Activated CD8-positive, alpha-beta memory T cell treated with anti-CD3 and anti-CD28 coated beads, Interleukin-2, amount 50 U/mL, for 1 hour (primary cell): ENCODE results near the gene SLC9A3.
"Not testable (repeated sequence)": the region's sequence is repeated elsewhere in the genome, so short reads cannot be mapped to it uniquely, and the experiment has no call there.

Experiments used
- DNase-seq: peaks from one replicate; pipeline ENCODE4 v3.0.0-alpha.2; 2020; ENCODE audit errors: extremely low read depth

The SLC9A3 gene

GRCh38 chr5:489689-490080 is 34.6 kb downstream of the SLC9A3 start:
- DNase-seq, result no peak

GRCh38 chr5:488744-489688 is 35.2 kb downstream of the SLC9A3 start:
- no peak for DNase-seq

GRCh38 chr5:488241-488640 is 36.0 kb downstream of the SLC9A3 start:
- no peak for DNase-seq

- DNase-seq, result not testable (repeated sequence)
Observed at GRCh38 chr5:486597-486996, 37.7 kb downstream of the SLC9A3 start.

GRCh38 chr5:485946-486491 is 38.2 kb downstream of the SLC9A3 start:
- DNase-seq, result no peak

- DNase-seq, result no peak
Observed at GRCh38 chr5:485113-485945, 38.9 kb downstream of the SLC9A3 start.

GRCh38 chr5:484556-484955 is 39.7 kb downstream of the SLC9A3 start:
- DNase-seq, result no peak

GRCh38 chr5:483434-484140 is 40.7 kb downstream of the SLC9A3 start:
- no peak for DNase-seq

GRCh38 chr5:483011-483410 is 41.2 kb downstream of the SLC9A3 start:
- DNase-seq, result no peak

GRCh38 chr5:482506-482905 is 41.7 kb downstream of the SLC9A3 start:
- DNase-seq, result no peak

- no peak for DNase-seq
Observed at GRCh38 chr5:482021-482420, 42.2 kb downstream of the SLC9A3 start.

- no peak for DNase-seq
Observed at GRCh38 chr5:481347-481746, 42.9 kb downstream of the SLC9A3 start.

GRCh38 chr5:479566-480319 is 44.5 kb downstream of the SLC9A3 start:
- DNase-seq, result no peak

GRCh38 chr5:478982-479535 is 45.2 kb downstream of the SLC9A3 start:
- no peak for DNase-seq

GRCh38 chr5:478369-478981 is 45.8 kb downstream of the SLC9A3 start:
- DNase-seq, result no peak

GRCh38 chr5:477871-478270 is 46.4 kb downstream of the SLC9A3 start:
- DNase-seq, result no peak

GRCh38 chr5:477247-477646 is 47.0 kb downstream of the SLC9A3 start:
- DNase-seq, result no peak

GRCh38 chr5:476814-477175 is 47.5 kb downstream of the SLC9A3 start:
- DNase-seq, result no peak

GRCh38 chr5:476102-476813 is 48.0 kb downstream of the SLC9A3 start:
- DNase-seq, result no peak

GRCh38 chr5:475704-476101 is 48.5 kb downstream of the SLC9A3 start:
- no peak for DNase-seq
